K562 (cell line): Measurements from ENCODE around the gene TUBD1. TPM values are rescaled to one million over a fixed set of nuclear protein-coding genes. Genes with fewer than 3 reads are reported as not detected.

Experiments
- CHD2 ChIP-seq: IDR thresholded peaks from 2 replicates; pipeline ENCODE4 v1.6.1; 2011; ENCODE audit warnings: low read depth, low read length
- ESRRB ChIP-seq: fragments of 250-450 bp; sonication (Bioruptor Pico); IDR thresholded peaks from 2 replicates; pipeline ENCODE4 v1.5.0; 2020; ENCODE audit warnings: mild to moderate bottlenecking, moderate library complexity, borderline replicate concordance
- GTF2A2 ChIP-seq: IDR thresholded peaks from 2 replicates; pipeline ENCODE4 v1.6.1; 2016; ENCODE audit warnings: mild to moderate bottlenecking, missing genetic modification characterization, missing compliant biosample characterization
- IFI16 ChIP-seq: fragments of 250-450 bp; sonication (Bioruptor Pico); IDR thresholded peaks from 2 replicates; pipeline ENCODE4 v2.1.2; 2022; ENCODE audit warnings: mild to moderate bottlenecking, inconsistent platforms
- MYC ChIP-seq, 2 experiments: fragments of 250-450 bp in 1 of 2; sonication (Bioruptor Pico) in 1 of 2; IDR thresholded peaks; 2 replicates each; pipeline versions ENCODE4 v1.5.1 to v1.6.1; 2012 to 2021; ENCODE audit warnings: low read depth in 2 of 2, borderline replicate concordance in 1 of 2, improper control_type of control experiment in 1 of 2, low read length in 1 of 2, mild to moderate bottlenecking in 1 of 2, moderate library complexity in 1 of 2
- PCBP2 ChIP-seq: fragments of 200-400 bp; formaldehyde crosslinking; IDR thresholded peaks from 2 replicates; pipeline ENCODE4 v1.6.1; 2018; ENCODE audit warnings: low read length, low read depth, mild to moderate bottlenecking, moderate library complexity; ENCODE audit not compliant: poor library complexity, severe bottlenecking
- SIN3A ChIP-seq, 2 experiments: fragments of 150-350 bp in 1 of 2; IDR thresholded peaks; 2 replicates each; pipeline ENCODE4 v1.6.1; 2011 to 2016; ENCODE audit warnings: borderline replicate concordance in 2 of 2, low read depth in 2 of 2, low read length in 2 of 2, mild to moderate bottlenecking in 2 of 2, moderate library complexity in 2 of 2; ENCODE audit not compliant: control insufficient read depth in 1 of 2
- ZNF316 ChIP-seq: fragments of 450-650 bp; IDR thresholded peaks from 2 replicates; pipeline ENCODE4 v1.6.1; 2016
- ZNF551 ChIP-seq: fragments of 250-450 bp; sonication (Bioruptor Pico); IDR thresholded peaks from 2 replicates; pipeline ENCODE4 v1.5.0; 2021; ENCODE audit warnings: mild to moderate bottlenecking, moderate library complexity
- ZNF766 ChIP-seq: fragments of 200-800 bp; sonication (Bioruptor generic); conservative IDR thresholded peaks from 2 replicates; pipeline ENCODE4 v1.6.1; 2016; ENCODE audit warnings: missing genetic modification characterization, missing compliant biosample characterization
- ZSCAN29 ChIP-seq: fragments of 450-650 bp; IDR thresholded peaks from 2 replicates; pipeline ENCODE4 v1.6.1; 2017
- polyA plus RNA-seq, 8 experiments: library from polyadenylated mRNA; depleted of rRNA in 4 of 8; stranded (reverse) in 5 of 8; unstranded in 3 of 8; fragments of >200 nt; fragmentation: Nextera tagmentation in 2 of 8; fragmentation: Illumina TruSeq in 1 of 8; extraction: Ambion mirVana in 2 of 8; extraction: Trizol in 1 of 8; gene quantifications; 2 replicates each; pipeline versions ENCODE4 v1.2.1 to v1.2.3, GENCODE V29; 2011 to 2014; ENCODE audit warnings: inconsistent platforms in 1 of 8, missing spikeins in 1 of 8
- total RNA-seq, 7 experiments: library from RNA; depleted of rRNA in 6 of 7; stranded (reverse); fragments of >200 nt in 6 of 7; fragmentation: Illumina TruSeq in 2 of 7; extraction: Trizol in 2 of 7; gene quantifications; 2 replicates each; pipeline versions ENCODE4 v1.2.1 to v1.2.3, GENCODE V29; 2011 to 2021; ENCODE audit warnings: low replicate concordance in 1 of 7
- TF ChIP-seq, protein P1 (sequence below): fragments of 450-650 bp; formaldehyde crosslinking; IDR thresholded peaks from 2 replicates; pipeline ENCODE4 v1.4.0; 2020; ENCODE audit warnings: mild to moderate bottlenecking, moderate library complexity
- TF ChIP-seq, protein P2 (sequence below): fragments of 250-450 bp; sonication (Bioruptor Pico); IDR thresholded peaks from 2 replicates; pipeline ENCODE4 v1.5.0; 2020; ENCODE audit warnings: mild to moderate bottlenecking

TUBD1 gene
- total and polyA plus RNA-seq, 9 of the 15 experiments (the other 6 are each of a cell fraction or from before 2014, with no cell fraction given): 10.8 to 35.3 (median 17.9) TPM

DNA sequence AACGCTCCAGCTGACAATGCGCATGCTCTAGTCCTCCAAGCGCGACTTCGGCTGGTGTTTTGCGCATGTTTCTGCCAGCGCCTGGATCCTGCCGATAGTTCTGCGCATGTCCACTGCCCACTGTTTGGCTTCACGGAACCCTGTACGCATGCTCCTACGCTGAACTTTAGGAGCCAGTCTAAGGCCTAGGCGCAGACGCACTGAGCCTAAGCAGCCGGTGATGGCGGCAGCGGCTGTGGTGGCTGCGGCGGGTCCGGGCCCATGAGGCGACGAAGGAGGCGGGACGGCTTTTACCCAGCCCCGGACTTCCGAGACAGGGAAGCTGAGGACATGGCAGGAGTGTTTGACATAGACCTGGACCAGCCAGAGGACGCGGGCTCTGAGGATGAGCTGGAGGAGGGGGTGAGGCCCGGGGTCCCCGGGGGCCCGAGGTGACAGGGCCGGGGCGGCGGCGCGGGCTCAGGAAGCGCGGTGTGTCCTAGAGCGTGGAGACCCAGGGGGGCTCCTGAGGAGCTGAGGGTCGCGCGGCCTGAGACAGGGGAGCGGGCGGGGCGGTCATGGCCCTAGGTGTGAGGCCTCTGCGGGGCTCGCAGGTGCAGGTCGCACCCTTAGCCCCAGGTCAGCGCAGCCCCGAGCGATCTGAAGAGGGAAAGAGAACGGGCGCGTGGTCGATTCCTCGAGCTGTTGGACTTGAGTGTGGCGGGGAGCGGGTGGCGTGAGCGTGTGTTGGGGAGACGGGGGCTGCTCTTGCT is at the start of gene TUBD1, which contains the start of gene RPS6KB1 (continued):
- TF ChIP-seq, protein P1, sequence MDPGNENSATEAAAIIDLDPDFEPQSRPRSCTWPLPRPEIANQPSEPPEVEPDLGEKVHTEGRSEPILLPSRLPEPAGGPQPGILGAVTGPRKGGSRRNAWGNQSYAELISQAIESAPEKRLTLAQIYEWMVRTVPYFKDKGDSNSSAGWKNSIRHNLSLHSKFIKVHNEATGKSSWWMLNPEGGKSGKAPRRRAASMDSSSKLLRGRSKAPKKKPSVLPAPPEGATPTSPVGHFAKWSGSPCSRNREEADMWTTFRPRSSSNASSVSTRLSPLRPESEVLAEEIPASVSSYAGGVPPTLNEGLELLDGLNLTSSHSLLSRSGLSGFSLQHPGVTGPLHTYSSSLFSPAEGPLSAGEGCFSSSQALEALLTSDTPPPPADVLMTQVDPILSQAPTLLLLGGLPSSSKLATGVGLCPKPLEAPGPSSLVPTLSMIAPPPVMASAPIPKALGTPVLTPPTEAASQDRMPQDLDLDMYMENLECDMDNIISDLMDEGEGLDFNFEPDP (CRISPR knock-in tag): no peak
- TF ChIP-seq ZNF316: no peak
- TF ChIP-seq MYC (IDR thresholded peaks at IDR 0.05; ENCODE audit: low read depth, low read length): peak; percentile 75
- peak; percentile 78; the same call in 1 of the 2 replicates for TF ChIP-seq MYC (CRISPR knock-in tag; IDR thresholded peaks at IDR 0.05; ENCODE audit: borderline replicate concordance, low read depth)
- TF ChIP-seq SIN3A (IDR thresholded peaks at IDR 0.05; ENCODE audit: borderline replicate concordance in 2 of 2, control insufficient read depth in 1 of 2, low read depth in 2 of 2, low read length in 2 of 2): no peak; a peak in 1 of 4 replicates
- no peak for TF ChIP-seq IFI16 (CRISPR knock-in tag)
- no peak for TF ChIP-seq GTF2A2 (tag)
- TF ChIP-seq ESRRB: no peak
- no peak for TF ChIP-seq PCBP2
- TF ChIP-seq ZNF551 (CRISPR knock-in tag): no peak
- no peak for TF ChIP-seq ZNF766 (CRISPR knock-in tag)
- TF ChIP-seq ZSCAN29: no peak
- TF ChIP-seq, protein P2, sequence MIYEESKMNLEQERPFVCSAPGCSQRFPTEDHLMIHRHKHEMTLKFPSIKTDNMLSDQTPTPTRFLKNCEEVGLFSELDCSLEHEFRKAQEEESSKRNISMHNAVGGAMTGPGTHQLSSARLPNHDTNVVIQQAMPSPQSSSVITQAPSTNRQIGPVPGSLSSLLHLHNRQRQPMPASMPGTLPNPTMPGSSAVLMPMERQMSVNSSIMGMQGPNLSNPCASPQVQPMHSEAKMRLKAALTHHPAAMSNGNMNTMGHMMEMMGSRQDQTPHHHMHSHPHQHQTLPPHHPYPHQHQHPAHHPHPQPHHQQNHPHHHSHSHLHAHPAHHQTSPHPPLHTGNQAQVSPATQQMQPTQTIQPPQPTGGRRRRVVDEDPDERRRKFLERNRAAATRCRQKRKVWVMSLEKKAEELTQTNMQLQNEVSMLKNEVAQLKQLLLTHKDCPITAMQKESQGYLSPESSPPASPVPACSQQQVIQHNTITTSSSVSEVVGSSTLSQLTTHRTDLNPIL (CRISPR knock-in tag): no peak
- TF ChIP-seq CHD2: no peak
